IPS-11a (cell line): Measurements from ENCODE around the gene CXXC4.

ENCODE experiments used
- H3K4me3 ChIP-seq: one replicate; pipeline ENCODE4 v1.5.1; 2013; ENCODE audit warnings: low read depth, low read length, control low read depth

Gene CXXC4

DNA sequence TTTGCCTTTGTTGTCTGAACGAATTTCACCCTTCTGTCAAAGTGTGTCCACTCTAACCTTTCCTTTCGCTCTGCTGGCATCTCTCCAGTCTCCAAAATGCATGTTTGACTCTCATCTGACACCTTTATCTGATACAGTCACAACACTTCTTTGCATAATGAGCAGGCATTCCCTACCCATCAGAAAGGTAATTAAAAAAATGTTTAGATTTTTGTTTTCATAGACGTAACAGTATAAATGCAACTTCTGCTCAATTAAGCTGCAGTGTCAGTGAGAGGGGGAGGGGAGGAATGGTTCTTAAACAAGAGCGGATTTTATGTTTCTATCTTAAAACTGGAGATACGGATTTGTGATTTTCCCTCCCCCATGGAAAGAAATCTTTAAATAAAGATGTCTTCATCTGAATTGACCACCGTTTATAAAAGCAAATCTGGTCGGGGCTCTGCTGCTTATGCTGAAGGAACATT is 70.2 kb downstream of the CXXC4 start:
- no peak overlapping the region for H3K4me3 ChIP-seq

DNA sequence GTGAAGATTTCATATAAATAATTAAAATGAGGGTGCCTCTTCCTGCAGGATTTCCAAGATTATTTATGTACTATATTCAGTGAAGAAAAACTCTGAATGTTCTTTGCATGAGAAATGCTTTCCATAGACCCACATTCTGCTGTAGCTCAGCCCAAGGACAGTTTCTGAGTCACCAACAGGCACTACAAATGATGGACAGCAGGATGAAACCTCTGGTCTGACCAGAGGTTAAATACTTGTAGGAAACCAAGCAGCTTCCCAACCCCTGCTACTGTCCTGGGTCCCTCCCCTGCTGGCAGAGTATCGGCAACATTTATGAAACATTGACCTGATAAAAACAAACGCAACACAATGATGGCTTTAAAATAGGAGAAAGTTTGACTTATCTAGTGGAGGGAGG is 73.1 kb downstream of the CXXC4 start:
- H3K4me3 ChIP-seq, result no peak overlapping the region

DNA sequence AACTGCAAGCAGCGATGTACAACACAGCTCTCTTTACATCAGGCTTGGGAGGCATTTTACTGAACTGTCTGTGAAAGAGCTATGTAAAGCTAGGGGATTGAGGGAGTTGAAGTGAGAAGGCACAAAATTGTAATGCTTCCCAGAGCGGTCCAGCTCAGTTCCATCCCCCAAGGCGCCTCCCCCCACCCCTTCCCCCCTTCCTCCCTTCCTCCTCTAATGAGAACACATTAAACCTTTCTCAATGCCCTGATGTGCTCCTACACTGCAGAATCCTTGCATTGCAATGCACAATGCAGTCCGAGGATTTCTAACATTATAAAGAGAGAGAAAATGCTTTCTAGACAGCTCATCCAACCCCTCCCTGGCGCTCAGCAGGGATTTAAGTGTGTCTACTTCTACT is 73.9 kb downstream of the CXXC4 start:
- no peak overlapping the region for H3K4me3 ChIP-seq
